CD4-positive, alpha-beta T cell treated with Interleukin-10 for 1 hour (primary cell): Measurements from ENCODE around the gene AMOTL1.
"Not testable (repeated sequence)": the region's sequence is repeated elsewhere in the genome, so short reads cannot be mapped to it uniquely, and the experiment has no call there.

Source experiments
- DNase-seq: peaks from one replicate; pipeline ENCODE4 v3.0.0-alpha.2; 2020

Gene AMOTL1

GRCh38 chr11:94828088-94828487, 59.9 kb downstream of the AMOTL1 start:
- DNase-seq: no peak

DNA sequence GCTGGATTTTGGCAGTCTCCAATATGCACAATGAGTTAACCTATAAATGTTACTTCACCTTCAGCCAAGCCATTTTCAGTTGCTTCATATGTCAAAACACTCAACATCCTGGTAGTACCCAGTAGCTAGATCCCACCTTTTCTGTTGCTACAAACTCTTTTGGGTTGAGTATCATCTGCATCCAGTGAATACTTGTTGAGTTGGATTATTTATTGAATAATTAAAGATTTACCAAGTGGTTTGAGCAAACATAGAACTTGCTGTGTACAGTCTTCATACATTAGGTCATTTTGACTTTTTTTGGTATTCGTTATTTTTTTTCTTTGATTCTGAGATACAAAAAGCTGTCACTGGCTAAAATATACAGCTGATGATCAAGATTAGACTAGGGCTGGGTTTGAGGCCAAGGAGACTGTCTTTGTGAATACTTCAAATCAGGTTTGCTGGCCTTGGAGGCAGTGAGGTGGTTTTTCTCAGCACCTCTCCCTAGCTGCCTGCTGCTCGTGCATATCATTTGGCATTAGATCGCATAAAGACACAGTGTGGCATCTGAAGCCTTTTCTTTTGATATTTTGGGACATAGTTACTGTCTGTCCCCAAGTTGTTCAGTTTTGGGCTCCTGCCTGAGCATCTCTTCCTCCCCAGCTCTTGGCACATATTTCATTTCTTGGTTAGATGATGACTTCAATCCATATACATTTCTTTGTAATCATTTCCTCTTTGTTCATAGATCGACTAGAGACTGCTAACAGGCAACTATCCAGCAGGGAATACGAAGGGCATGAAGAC, 62.8 kb downstream of the AMOTL1 start:
- no peak for DNase-seq

DNA sequence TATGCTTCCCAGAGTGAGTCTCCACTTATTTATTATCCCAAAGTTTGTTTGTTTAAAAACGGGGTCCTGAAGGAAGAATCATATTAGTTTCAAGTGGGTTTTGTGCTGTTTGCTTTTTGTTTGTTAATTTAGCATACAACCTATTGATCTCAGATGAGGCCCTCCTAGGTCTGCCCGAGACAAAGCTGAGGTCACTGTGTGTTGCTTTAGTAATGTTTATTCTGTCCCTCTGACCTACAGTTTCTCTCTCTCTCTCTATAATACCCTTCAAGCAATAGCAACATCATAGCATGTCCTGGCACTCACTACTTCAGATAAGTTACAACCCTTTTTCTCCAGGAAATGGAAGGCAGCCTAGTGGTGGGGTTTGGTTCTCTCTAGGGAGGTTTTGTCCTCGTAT, 63.4 kb downstream of the AMOTL1 start:
- no peak for DNase-seq

DNA sequence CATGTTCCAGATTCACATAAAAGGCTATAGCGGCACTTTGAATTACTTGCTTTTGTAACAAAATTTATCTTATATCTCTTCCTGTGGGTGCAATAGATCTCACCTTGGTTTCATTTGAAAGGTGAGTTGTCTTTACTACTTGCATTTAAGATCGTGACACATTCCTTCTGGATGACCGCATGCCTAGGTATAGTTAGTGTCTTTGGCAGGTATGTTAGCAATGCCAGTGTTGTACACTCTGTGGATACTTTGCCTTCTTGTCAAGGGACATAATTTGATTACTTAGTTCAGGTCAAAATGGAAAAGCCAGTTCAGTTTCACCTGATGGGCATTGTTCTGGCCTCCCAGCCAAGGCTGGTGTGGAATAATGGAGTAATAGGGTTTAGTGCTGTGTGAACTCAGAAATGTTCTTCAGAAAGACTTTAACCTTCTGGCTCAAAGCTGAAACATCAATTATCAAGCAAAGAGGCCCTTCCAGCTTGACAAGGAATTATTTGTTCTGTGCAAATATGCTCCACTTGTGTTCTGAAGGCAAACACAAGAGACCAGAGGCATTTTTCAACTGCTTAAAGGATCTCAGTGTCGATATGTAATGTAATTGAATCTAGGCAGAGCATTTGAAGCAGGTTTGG, 64.6 kb downstream of the AMOTL1 start:
- no peak for DNase-seq

- DNase-seq: no peak
These were observed 66.9 kb downstream of the AMOTL1 start for GRCh38 chr11:94834911-94835593.

DNA sequence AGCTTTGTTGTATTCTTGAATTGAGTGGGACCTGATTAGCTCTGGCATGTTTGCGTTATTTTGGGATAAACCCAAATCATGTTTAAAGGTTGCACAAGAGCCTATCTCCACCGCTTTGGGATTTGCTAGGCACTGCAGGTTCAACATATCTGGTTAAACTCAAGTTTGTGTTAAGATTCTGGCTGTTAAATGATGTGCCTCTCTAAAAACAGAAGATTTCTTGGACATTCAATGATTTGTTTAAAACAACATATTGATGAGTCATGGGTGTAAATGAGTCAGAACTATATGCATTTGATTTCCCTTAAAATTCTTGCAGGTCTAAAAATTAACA, 67.4 kb downstream of the AMOTL1 start:
- no peak for DNase-seq

- no peak for DNase-seq
These were observed 69.2 kb downstream of the AMOTL1 start for GRCh38 chr11:94837317-94837716.

DNA sequence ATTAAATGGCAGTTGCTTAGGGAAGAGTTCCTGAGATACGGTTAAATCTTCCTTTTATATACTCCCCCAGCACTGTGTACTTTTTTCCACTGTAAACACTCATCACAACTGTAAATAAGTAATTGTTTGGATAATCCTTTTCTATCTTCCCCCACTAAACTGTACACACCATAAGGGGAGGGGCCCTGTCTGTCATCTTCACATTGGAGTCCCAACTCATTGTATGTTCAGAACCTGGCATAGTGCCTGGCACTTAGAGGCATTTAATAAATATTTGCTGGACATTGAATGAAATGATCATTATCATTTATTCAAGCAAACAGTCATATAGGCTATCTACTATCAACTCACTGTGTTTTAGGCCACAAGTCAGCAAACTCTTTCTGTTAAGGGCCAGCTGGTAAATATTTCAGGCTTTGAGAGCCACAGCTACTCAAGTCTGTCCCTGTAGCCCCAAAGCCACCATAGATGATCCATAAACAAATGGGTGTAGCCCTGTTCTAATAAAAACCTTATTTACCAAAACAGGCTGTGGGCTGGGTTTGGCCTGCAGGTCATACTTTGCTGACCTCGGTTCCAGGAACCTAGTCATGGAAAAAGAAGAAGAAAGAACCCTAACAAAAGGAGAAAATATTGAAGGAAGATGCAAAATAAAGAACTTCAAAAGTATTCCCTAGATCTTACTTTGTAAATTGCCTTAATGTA, 70.0 kb downstream of the AMOTL1 start:
- DNase-seq: no peak

GRCh38 chr11:94840209-94840608, 72.1 kb downstream of the AMOTL1 start:
- DNase-seq: no peak

DNA sequence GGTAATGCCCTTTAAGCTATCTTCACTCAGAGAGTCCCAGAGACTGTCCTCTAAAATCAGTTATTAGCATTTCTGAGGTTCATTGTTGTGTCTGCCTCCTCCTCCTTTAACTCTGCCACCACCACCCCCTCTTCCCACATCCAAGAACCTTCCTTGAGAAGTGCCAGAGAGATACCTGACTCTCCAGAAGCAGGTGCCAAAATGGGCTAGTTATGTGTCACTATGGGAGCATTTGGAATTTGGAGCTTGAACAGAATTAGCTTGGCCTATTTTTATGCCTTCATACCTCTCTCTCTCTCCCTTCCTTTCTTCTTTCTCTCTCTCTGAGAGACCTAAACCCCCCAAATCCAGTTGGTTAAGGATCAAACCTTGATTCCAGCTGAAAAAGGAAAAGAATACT, 75.9 kb downstream of the AMOTL1 start:
- no peak for DNase-seq

- DNase-seq: no peak
These were observed 77.5 kb downstream of the AMOTL1 start for GRCh38 chr11:94845622-94846021.

DNA sequence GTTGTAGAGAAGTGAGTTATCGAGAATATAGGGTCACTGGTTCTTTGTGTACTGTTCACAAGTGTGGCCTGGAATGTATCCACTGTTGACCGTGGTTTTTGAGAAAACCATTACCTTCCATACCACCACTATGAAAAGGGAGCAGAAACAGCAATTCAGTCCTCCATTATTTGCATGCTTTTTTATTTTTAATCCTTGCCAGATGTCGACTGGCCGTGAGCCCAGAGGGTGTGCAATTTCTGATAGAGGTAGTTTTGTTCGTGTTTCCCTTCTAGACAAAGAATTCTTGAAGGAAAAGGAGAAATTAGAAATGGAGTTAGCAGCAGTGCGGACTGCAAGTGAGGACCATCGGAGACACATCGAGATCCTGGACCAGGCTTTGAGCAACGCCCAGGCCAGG, 81.7 kb downstream of the AMOTL1 start:
- no peak for DNase-seq

GRCh38 chr11:94851864-94852636, 83.9 kb downstream of the AMOTL1 start:
- DNase-seq: no peak

DNA sequence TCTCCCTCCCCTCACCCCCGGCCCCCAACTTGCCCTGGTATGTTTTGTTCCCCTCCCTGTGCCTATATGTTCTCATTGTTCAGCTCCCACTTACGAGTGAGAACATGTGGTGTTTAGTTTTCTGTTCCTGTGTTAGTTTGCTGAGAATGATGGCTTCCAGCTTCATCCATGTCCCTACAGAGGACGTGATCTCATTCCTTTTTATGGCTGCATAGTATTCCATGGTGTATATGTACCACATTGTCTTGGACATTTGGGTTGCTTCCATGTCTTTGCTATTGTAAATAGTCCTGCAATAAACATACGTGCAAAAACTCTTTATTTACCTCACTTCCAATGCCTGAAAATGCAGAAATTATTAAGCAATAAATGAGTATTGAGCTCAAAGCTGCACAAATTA, 85.1 kb downstream of the AMOTL1 start:
- not testable (repeated sequence) for DNase-seq

GRCh38 chr11:94853836-94854235, 85.7 kb downstream of the AMOTL1 start:
- no peak for DNase-seq

DNA sequence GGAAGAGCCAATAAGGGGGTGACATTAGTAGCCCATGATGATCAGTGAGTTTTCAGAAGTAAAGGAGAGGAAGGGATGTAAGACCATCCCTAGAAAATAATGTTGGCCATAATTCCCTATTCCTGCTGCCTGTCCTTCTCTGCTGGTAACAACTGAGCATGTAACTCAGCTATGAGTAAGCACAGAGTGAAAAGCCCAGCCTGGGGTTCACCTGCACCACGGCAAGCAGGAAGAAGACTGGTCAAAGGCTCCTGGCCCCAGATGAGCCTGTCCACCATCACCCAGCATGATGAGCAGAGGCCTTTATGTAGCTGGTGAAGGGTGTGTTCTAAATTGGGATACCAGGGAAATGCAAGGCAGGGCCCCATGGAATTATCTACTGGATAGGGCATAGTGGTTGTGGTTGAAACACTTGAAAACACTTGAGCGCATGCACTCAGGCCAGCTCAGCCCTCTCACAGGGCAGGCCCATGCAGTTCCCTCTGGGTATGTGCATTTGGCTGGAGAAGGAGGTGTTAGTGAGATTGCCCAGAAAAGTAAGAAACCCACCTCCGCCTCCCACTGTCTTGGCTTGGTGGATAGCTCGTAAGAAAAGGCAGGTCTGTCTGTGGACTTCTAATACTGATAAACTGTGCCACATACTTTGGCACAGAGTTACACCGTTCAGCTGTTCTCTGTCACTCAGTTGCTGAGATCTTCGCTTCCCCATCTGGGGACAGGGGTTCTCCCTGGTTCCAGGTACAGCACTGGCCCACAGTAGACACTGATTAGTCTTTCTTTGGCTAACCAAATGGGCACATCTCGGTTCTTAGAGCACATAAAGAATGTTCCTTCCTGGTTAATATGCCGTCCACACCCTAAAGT, 86.8 kb downstream of the AMOTL1 start:
- DNase-seq: no peak

- DNase-seq: no peak
These were observed 87.5 kb downstream of the AMOTL1 start for GRCh38 chr11:94855666-94856065.

GRCh38 chr11:94856443-94856842, 88.3 kb downstream of the AMOTL1 start:
- DNase-seq: no peak

GRCh38 chr11:94857337-94857736, 89.2 kb downstream of the AMOTL1 start:
- DNase-seq: no peak

DNA sequence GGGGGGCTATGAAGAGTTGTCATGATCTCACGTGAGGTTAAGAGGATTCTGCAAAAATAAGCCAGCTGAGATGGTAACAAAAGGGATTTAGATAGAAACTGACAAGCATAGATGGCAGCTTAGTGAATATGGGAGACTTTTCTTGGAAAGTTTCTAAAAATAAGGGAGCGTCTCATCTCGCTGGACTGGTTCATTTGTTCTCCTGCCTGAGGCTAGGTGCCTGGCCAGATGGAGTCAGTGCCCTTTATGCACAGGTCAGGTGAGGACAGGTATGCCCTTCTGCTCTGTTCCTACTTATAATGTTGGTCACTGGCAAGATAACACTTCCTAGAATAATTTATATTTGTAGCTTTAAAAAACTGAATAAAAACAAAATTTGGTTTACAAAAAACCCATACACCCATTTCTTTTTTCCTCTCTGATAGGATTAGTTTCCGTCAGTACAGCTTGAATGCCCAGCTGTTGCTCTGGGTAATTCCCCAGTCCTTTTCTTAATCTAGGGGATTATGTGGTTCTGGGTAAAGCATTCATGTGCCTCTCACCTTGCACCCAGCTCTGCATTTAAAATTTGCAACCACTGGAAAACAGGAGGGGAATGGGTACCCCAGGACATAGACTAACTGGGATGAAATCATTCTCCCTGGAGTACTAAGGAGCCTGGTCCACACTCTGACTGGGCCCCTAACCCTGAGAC, 90.0 kb downstream of the AMOTL1 start:
- DNase-seq: no peak

GRCh38 chr11:94860333-94860732, 92.2 kb downstream of the AMOTL1 start:
- no peak for DNase-seq
